ENCODE data around the gene SLC27A2.
"Not testable (repeated sequence)": the region's sequence is repeated elsewhere in the genome, so short reads cannot be mapped to it uniquely, and the experiment has no call there.

Gene SLC27A2

GRCh38 chr15:50188793-50189192 is 6.8 kb downstream of the SLC27A2 start:
- not testable (repeated sequence) for DNase-seq (ENCODE audit: extremely low read depth in 1 of 2, low read depth in 1 of 2)

GRCh38 chr15:50189633-50190032 is 7.6 kb downstream of the SLC27A2 start:
- DNase-seq (ENCODE audit: extremely low read depth in 1 of 2, low read depth in 1 of 2) = no peak

GRCh38 chr15:50190166-50190570 is 8.2 kb downstream of the SLC27A2 start:
- no peak for DNase-seq (ENCODE audit: extremely low read depth in 1 of 2, low read depth in 1 of 2)

- no peak for DNase-seq (ENCODE audit: extremely low read depth in 1 of 2, low read depth in 1 of 2)
These were observed 8.7 kb downstream of the SLC27A2 start for GRCh38 chr15:50190723-50191122.

GRCh38 chr15:50192164-50192563 is 10.2 kb downstream of the SLC27A2 start:
- DNase-seq (ENCODE audit: extremely low read depth in 1 of 2, low read depth in 1 of 2) = no peak

GRCh38 chr15:50192926-50193620 is 11.1 kb downstream of the SLC27A2 start:
- no peak for DNase-seq (ENCODE audit: extremely low read depth in 1 of 2, low read depth in 1 of 2)

GRCh38 chr15:50202003-50202402 is 20.0 kb downstream of the SLC27A2 start:
- no peak for DNase-seq (ENCODE audit: extremely low read depth in 1 of 2, low read depth in 1 of 2)

GRCh38 chr15:50206020-50206419 is 24.0 kb downstream of the SLC27A2 start:
- DNase-seq (ENCODE audit: extremely low read depth in 1 of 2, low read depth in 1 of 2) = no peak

- DNase-seq (ENCODE audit: extremely low read depth in 1 of 2, low read depth in 1 of 2) = no peak
These were observed 27.8 kb downstream of the SLC27A2 start for GRCh38 chr15:50209809-50210208.

- no peak for DNase-seq (ENCODE audit: extremely low read depth in 1 of 2, low read depth in 1 of 2)
These were observed 28.6 kb downstream of the SLC27A2 start for GRCh38 chr15:50210462-50211157.

GRCh38 chr15:50218291-50218690 is 36.3 kb downstream of the SLC27A2 start:
- no peak for DNase-seq (ENCODE audit: extremely low read depth in 1 of 2, low read depth in 1 of 2)

- no peak for DNase-seq (ENCODE audit: extremely low read depth in 1 of 2, low read depth in 1 of 2)
These were observed 36.7 kb downstream of the SLC27A2 start for GRCh38 chr15:50218691-50219090.

GRCh38 chr15:50219820-50220219 is 37.8 kb downstream of the SLC27A2 start:
- no peak for DNase-seq (ENCODE audit: extremely low read depth in 1 of 2, low read depth in 1 of 2)

- no peak for DNase-seq (ENCODE audit: extremely low read depth in 1 of 2, low read depth in 1 of 2)
These were observed 40.2 kb downstream of the SLC27A2 start for GRCh38 chr15:50222181-50222580.

GRCh38 chr15:50224606-50225005 is 42.6 kb downstream of the SLC27A2 start:
- DNase-seq (ENCODE audit: extremely low read depth in 1 of 2, low read depth in 1 of 2) = no peak

GRCh38 chr15:50225057-50225456 is 43.1 kb downstream of the SLC27A2 start:
- DNase-seq (ENCODE audit: extremely low read depth in 1 of 2, low read depth in 1 of 2) = no peak

GRCh38 chr15:50225938-50226337 is 43.9 kb downstream of the SLC27A2 start:
- no peak for DNase-seq (ENCODE audit: extremely low read depth in 1 of 2, low read depth in 1 of 2)

- no peak for DNase-seq (ENCODE audit: extremely low read depth in 1 of 2, low read depth in 1 of 2)
These were observed 45.1 kb downstream of the SLC27A2 start for GRCh38 chr15:50227076-50227475.

- DNase-seq (ENCODE audit: extremely low read depth in 1 of 2, low read depth in 1 of 2) = no peak
These were observed 46.9 kb downstream of the SLC27A2 start for GRCh38 chr15:50228866-50229265.

- DNase-seq (ENCODE audit: extremely low read depth in 1 of 2, low read depth in 1 of 2) = no peak
These were observed 47.3 kb downstream of the SLC27A2 start for GRCh38 chr15:50229336-50229735.

GRCh38 chr15:50231761-50232160 is 49.8 kb downstream of the SLC27A2 start:
- DNase-seq (ENCODE audit: extremely low read depth in 1 of 2, low read depth in 1 of 2) = no peak

- no peak for DNase-seq (ENCODE audit: extremely low read depth in 1 of 2, low read depth in 1 of 2)
These were observed 50.8 kb downstream of the SLC27A2 start for GRCh38 chr15:50232791-50233190.
